ENCODE results near the gene CYP26C1.

GRCh38 chr10:93075369-93076221 is 15.0 kb downstream of the CYP26C1 start:
- TF ChIP-seq CTCF (conservative IDR thresholded peaks at IDR 0.05), result no peak
- TF ChIP-seq EZH2 (IDR thresholded peaks at IDR 0.05; ENCODE audit: low read depth), result no peak

All from PC-9 (cell line).